Keratinocyte (primary cell): Measurements from ENCODE around the gene MREG. TPM values are rescaled to one million over a fixed set of nuclear protein-coding genes. Genes with fewer than 3 reads are reported as not detected.
A peak's percentile ranks its signal among the peaks of the same experiment; 100 is the strongest.

Source experiments
- DNase-seq: peaks from one replicate; pipeline ENCODE4 v3.0.0-alpha.2; 2011; ENCODE audit warnings: low read depth, missing footprints, low spot score
- FAIRE-seq: peaks from 2 replicates; lab custom pipeline; 2011; peaks lifted over from hg19 to GRCh38; lab: Jason Lieb, UNC
- H2AFZ ChIP-seq: 2 replicates; pipeline ENCODE4 v1.6.0; 2012; ENCODE audit warnings: low read length, control low read depth, inconsistent platforms; ENCODE audit not compliant: control insufficient read depth
- H3K27ac ChIP-seq: 2 replicates; pipeline ENCODE4 v1.5.1; 2011; ENCODE audit warnings: low read length; ENCODE audit not compliant: control insufficient read depth, insufficient read depth
- H3K27me3 ChIP-seq: 3 replicates; pipeline ENCODE4 v1.6.0; 2011; ENCODE audit warnings: low read length; ENCODE audit not compliant: control insufficient read depth, insufficient read depth; ENCODE audit errors: extremely low read depth
- H3K36me3 ChIP-seq, 2 experiments: 2 replicates in 1 of 2; 3 replicates in 1 of 2; pipeline ENCODE4 v1.5.1; 2011; ENCODE audit warnings: low read length in 2 of 2, mild to moderate bottlenecking in 1 of 2; ENCODE audit not compliant: control insufficient read depth in 2 of 2, insufficient read depth in 2 of 2; ENCODE audit errors: extremely low read depth in 1 of 2
- H3K4me1 ChIP-seq: 3 replicates; pipeline ENCODE4 v1.5.1; 2011; ENCODE audit warnings: low read length; ENCODE audit not compliant: control insufficient read depth, insufficient read depth; ENCODE audit errors: extremely low read depth
- H3K4me2 ChIP-seq: 3 replicates; pipeline ENCODE4 v1.6.0; 2011; ENCODE audit warnings: low read depth, low read length; ENCODE audit not compliant: control insufficient read depth, insufficient read depth; ENCODE audit errors: extremely low read depth
- H3K4me3 ChIP-seq, 3 experiments: fragments of 200-600 bp in 1 of 3; sonication (generic) in 1 of 3; 2 replicates in 2 of 3; 3 replicates in 1 of 3; pipeline ENCODE4 v1.5.1; 2011 to 2016; ENCODE audit warnings: low read length in 3 of 3, mild to moderate bottlenecking in 3 of 3, control low read depth in 2 of 3, inconsistent platforms in 1 of 3, low read depth in 1 of 3, mixed read lengths in 1 of 3, mixed run types in 1 of 3, moderate library complexity in 1 of 3; ENCODE audit not compliant: control insufficient read depth in 2 of 3, insufficient read depth in 2 of 3; ENCODE audit errors: extremely low read depth in 1 of 3
- H3K79me2 ChIP-seq: 2 replicates; pipeline ENCODE4 v1.6.0; 2012; ENCODE audit warnings: low read length; ENCODE audit not compliant: control insufficient read depth, insufficient read depth
- H3K9ac ChIP-seq: 3 replicates; pipeline ENCODE4 v1.6.0; 2011; ENCODE audit warnings: low read length; ENCODE audit not compliant: control insufficient read depth, insufficient read depth; ENCODE audit errors: extremely low read depth
- H3K9me1 ChIP-seq: 3 replicates; pipeline ENCODE4 v1.6.0; 2011; ENCODE audit warnings: low read length; ENCODE audit not compliant: control insufficient read depth, insufficient read depth; ENCODE audit errors: extremely low read depth
- H3K9me3 ChIP-seq: 2 replicates; pipeline ENCODE4 v1.5.1; 2012; ENCODE audit warnings: low read depth, low read length; ENCODE audit not compliant: control insufficient read depth
- H4K20me1 ChIP-seq: 3 replicates; pipeline ENCODE4 v1.6.0; 2011; ENCODE audit warnings: low read length; ENCODE audit not compliant: control insufficient read depth, insufficient read depth; ENCODE audit errors: extremely low read depth
- CTCF ChIP-seq, 3 experiments: IDR thresholded peaks in 1 of 3; conservative IDR thresholded peaks in 1 of 3; optimal IDR thresholded peaks in 1 of 3; 2 replicates in 2 of 3; 3 replicates in 1 of 3; pipeline versions ENCODE3 to v1.5.1; 2011; ENCODE audit warnings: low read length in 3 of 3, mild to moderate bottlenecking in 3 of 3, moderate library complexity in 2 of 3, control low read depth in 1 of 3, inconsistent platforms in 1 of 3; ENCODE audit not compliant: insufficient read depth in 2 of 3; ENCODE audit errors: extremely low read depth in 1 of 3
- EZH2 ChIP-seq: IDR thresholded peaks from one replicate; pipeline ENCODE4 v1.6.1; 2012; ENCODE audit warnings: inconsistent platforms, mild to moderate bottlenecking, low read length, moderate library complexity
- dilution Hi-C: fragments of 300-500 bp; cut with MboI; formaldehyde crosslinking; loops from one replicate; pipeline ENCODE4 v1.7.0; 2020; ENCODE audit warnings: low sequenced_read_pairs; ENCODE audit not compliant: extremely low pct_ligation_motif_present
- polyA plus RNA-seq, 5 experiments: library from polyadenylated mRNA; depleted of rRNA in 3 of 5; stranded (reverse) in 3 of 5; stranded (forward) in 1 of 5; unstranded in 1 of 5; fragments of >200 nt; gene quantifications; 1 replicate in 1 of 5; 2 replicates in 3 of 5; 3 replicates in 1 of 5; pipeline versions ENCODE4 v1.2.1 to v1.2.3, GENCODE V29; 2011 to 2012; ENCODE audit warnings: missing spikeins in 2 of 5, low read depth in 1 of 5, low replicate concordance in 1 of 5

MREG gene
- polyA plus RNA-seq, 1 donor (not counting 4 experiments of a cell fraction or from before 2014, with no cell fraction given): 32.9 TPM

GRCh38 chr2:216008387-216008786 is 5.0 kb downstream of the MREG start:
- no peak overlapping the region for H3K4me3 ChIP-seq

GRCh38 chr2:216006164-216006663 is 7.1 kb downstream of the MREG start:
- peaks cover 72% of the 10 kb centered on the region for H3K79me2 ChIP-seq
- H3K4me2 ChIP-seq: peak overlapping the region; percentile 78
- no peaks in the 10 kb centered on the region for H3K9me1 ChIP-seq
- FAIRE-seq (peak; percentile 79), DNase-seq (peak; percentile 61)
- H2AFZ ChIP-seq: no peak overlapping the region
- TF ChIP-seq EZH2 (no peak), CTCF (optimal IDR thresholded peaks at IDR 0.05 in 1 of 3, IDR thresholded peaks at IDR 0.05 in 1 of 3, conservative IDR thresholded peaks at IDR 0.05 in 1 of 3; ENCODE audit: extremely low read depth in 1 of 3, insufficient read depth in 2 of 3, low read length in 3 of 3) (peak in 1 of 3 experiments; percentile 12)
- H3K4me1 ChIP-seq: peaks cover 28% of the 10 kb centered on the region
- H4K20me1 ChIP-seq: no peaks in the 10 kb centered on the region
- peak overlapping the region in 2 of 3 experiments; percentile 34 to 52 for H3K4me3 ChIP-seq
- H3K9me3 ChIP-seq: no peaks in the 10 kb centered on the region
- dilution Hi-C loops: no loop called here
- H3K27me3 ChIP-seq: no peaks in the 10 kb centered on the region
- H3K27ac ChIP-seq: peak overlapping the region; percentile 80
- H3K9ac ChIP-seq: peak overlapping the region; percentile 55
- H3K36me3 ChIP-seq: no peaks in the 10 kb centered on the region

More at GRCh38 chr2:216008387-216008786, 5.0 kb downstream of the MREG start:
- dilution Hi-C loops: no loop called here
- Histone ChIP-seq H3K36me3 (no peaks in the 10 kb centered on the region), H2AFZ (no peak overlapping the region), H3K79me2 (peaks cover 67% of the 10 kb centered on the region), H3K4me2 (no peak overlapping the region), H3K9me1 (no peaks in the 10 kb centered on the region), H3K9me3 (no peaks in the 10 kb centered on the region), H3K27ac (no peak overlapping the region), H3K9ac (no peak overlapping the region), H3K4me1 (peaks cover 30% of the 10 kb centered on the region), H3K27me3 (no peaks in the 10 kb centered on the region), H4K20me1 (no peaks in the 10 kb centered on the region)
- FAIRE-seq (no peak), DNase-seq (no peak)
- TF ChIP-seq CTCF (optimal IDR thresholded peaks at IDR 0.05 in 1 of 3, IDR thresholded peaks at IDR 0.05 in 1 of 3, conservative IDR thresholded peaks at IDR 0.05 in 1 of 3; ENCODE audit: extremely low read depth in 1 of 3, insufficient read depth in 2 of 3, low read length in 3 of 3) (peak in 1 of 3 experiments; percentile 6), EZH2 (no peak)
